Activated CD4-positive, alpha-beta T cell treated with anti-CD3 and anti-CD28 coated beads, Interleukin-2, amount 50 U/mL, for 1 hour (primary cell): Measurements from ENCODE around the gene XRCC5.
"Not testable (repeated sequence)": the region's sequence is repeated elsewhere in the genome, so short reads cannot be mapped to it uniquely, and the experiment has no call there.

Experiments
- DNase-seq: peaks from one replicate; pipeline ENCODE4 v3.0.0-alpha.2; 2020

XRCC5 gene

GRCh38 chr2:216206041-216206703, 97.0 kb downstream of the XRCC5 start:
- DNase-seq = no peak

- no peak for DNase-seq
These were observed 97.7 kb downstream of the XRCC5 start for GRCh38 chr2:216206821-216207220.

- DNase-seq = not testable (repeated sequence)
These were observed 99.5 kb downstream of the XRCC5 start for GRCh38 chr2:216208661-216209060.

GRCh38 chr2:216210701-216211540, 101.8 kb downstream of the XRCC5 start:
- no peak for DNase-seq

- no peak for DNase-seq
These were observed 102.5 kb downstream of the XRCC5 start for GRCh38 chr2:216211614-216212145.

- DNase-seq = no peak
These were observed 105.6 kb downstream of the XRCC5 start for GRCh38 chr2:216214768-216215167.

- no peak for DNase-seq
These were observed 106.7 kb downstream of the XRCC5 start for GRCh38 chr2:216215658-216216390.

GRCh38 chr2:216216951-216217903, 108.1 kb downstream of the XRCC5 start:
- no peak for DNase-seq

- no peak for DNase-seq
These were observed 108.7 kb downstream of the XRCC5 start for GRCh38 chr2:216217904-216218260.

- DNase-seq = no peak
These were observed 110.7 kb downstream of the XRCC5 start for GRCh38 chr2:216219861-216220260.

- no peak for DNase-seq
These were observed 111.8 kb downstream of the XRCC5 start for GRCh38 chr2:216220976-216221375.

- DNase-seq = no peak
These were observed 112.7 kb downstream of the XRCC5 start for GRCh38 chr2:216221811-216222210.

GRCh38 chr2:216222650-216223352, 113.7 kb downstream of the XRCC5 start:
- no peak for DNase-seq

GRCh38 chr2:216224388-216224787, 115.2 kb downstream of the XRCC5 start:
- no peak for DNase-seq

GRCh38 chr2:216229277-216229914, 120.2 kb downstream of the XRCC5 start:
- no peak for DNase-seq

GRCh38 chr2:216231867-216232266, 122.7 kb downstream of the XRCC5 start:
- no peak for DNase-seq

- DNase-seq = no peak
These were observed 123.6 kb downstream of the XRCC5 start for GRCh38 chr2:216232721-216233120.

GRCh38 chr2:216233281-216233995, 124.3 kb downstream of the XRCC5 start:
- DNase-seq = no peak

GRCh38 chr2:216234106-216234505, 125.0 kb downstream of the XRCC5 start:
- no peak for DNase-seq

- DNase-seq = no peak
These were observed 126.3 kb downstream of the XRCC5 start for GRCh38 chr2:216235462-216235861.
